Urinary bladder (tissue), 4 donors: Measurements from ENCODE around the gene FOXO3. TPM values are rescaled to one million over a fixed set of nuclear protein-coding genes. Genes with fewer than 3 reads are reported as not detected.
"Not testable (repeated sequence)": the region's sequence is repeated elsewhere in the genome, so short reads cannot be mapped to it uniquely, and the experiment has no call there.

Experiments used
- DNase-seq: peaks from one replicate; pipeline ENCODE4 v3.0.0-alpha.2; 2015; ENCODE audit errors: extremely low spot score
- H3K27ac ChIP-seq: one replicate; pipeline ENCODE4 v1.5.1; 2013; ENCODE audit warnings: low read depth, mild to moderate bottlenecking, moderate library complexity
- H3K36me3 ChIP-seq: one replicate; pipeline ENCODE4 v1.6.1; 2013; ENCODE audit warnings: mild to moderate bottlenecking, moderate library complexity; ENCODE audit not compliant: insufficient read depth
- H3K4me1 ChIP-seq: one replicate; pipeline ENCODE4 v1.6.1; 2013; ENCODE audit warnings: mild to moderate bottlenecking, moderate library complexity; ENCODE audit not compliant: insufficient read depth
- H3K4me3 ChIP-seq: one replicate; pipeline ENCODE4 v1.5.1; 2013; ENCODE audit warnings: low read depth, low read length
- WGBS: extraction: QIAGEN DNeasy Blood & Tissue Kit; methylation state at CpG from one replicate; pipeline ENCODE4 v1.1.7; 2013; 5-methylcytosine and 5-hydroxymethylcytosine counted together
- polyA plus RNA-seq: library from polyadenylated mRNA; stranded (reverse); fragments of 200-250 nt; gene quantifications from one replicate; pipeline ENCODE4 v1.2.3, GENCODE V29; 2013
- total RNA-seq: library from RNA; depleted of rRNA; stranded (reverse); fragments of >200 nt; gene quantifications from one replicate; pipeline ENCODE4 v1.2.3, GENCODE V29; 2014
- donor health status: healthy with polysubstance abuse.
- donor health status: healthy.

Gene FOXO3
- total RNA-seq, result 43.7 TPM
- 48.2 TPM for polyA plus RNA-seq

DNA sequence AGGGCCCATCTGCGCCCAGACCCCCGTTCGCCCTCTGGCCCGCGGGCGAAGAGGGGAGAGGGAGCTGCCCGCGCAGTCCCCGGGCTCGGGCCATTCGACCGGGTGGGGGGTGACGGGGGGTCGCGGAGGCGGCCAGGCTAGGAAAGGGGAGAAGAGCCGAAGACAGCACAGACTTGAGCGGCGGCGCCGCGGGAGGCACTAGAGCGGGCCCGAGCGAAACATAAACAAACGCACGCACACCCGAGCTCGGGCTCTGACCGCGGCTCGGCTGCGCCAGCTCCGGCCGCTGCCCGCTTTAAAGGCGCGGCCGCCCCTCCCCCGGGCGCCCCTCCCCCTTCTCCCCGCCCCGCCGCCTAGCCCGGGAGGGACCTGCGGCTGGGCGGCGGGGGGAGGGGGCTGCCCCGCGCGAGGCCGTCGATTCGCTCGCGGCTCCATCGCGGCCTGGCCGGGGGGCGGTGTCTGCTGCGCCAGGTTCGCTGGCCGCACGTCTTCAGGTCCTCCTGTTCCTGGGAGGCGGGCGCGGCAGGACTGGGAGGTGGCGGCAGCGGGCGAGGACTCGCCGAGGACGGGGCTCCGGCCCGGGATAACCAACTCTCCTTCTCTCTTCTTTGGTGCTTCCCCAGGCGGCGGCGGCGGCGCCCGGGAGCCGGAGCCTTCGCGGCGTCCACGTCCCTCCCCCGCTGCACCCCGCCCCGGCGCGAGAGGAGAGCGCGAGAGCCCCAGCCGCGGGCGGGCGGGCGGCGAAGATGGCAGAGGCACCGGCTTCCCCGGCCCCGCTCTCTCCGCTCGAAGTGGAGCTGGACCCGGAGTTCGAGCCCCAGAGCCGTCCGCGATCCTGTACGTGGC is at the start of gene FOXO3:
Gene FOXO3, plus strand, starts transcription at position 455 of the 846 bp plus-strand sequence. Its CDS starts 292 bp downstream, at position 747.
- under 1% methylated on average over 105 of the region's 110 CpGs for WGBS
- Histone ChIP-seq H3K36me3 (no peaks in the 10 kb centered on the region), H3K4me1 (no peaks in the 10 kb centered on the region), H3K4me3 (peak within 1 kb of the TSS; percentile 80), H3K27ac (peak within 1 kb of the TSS; percentile 100)
- no peak for DNase-seq

DNA sequence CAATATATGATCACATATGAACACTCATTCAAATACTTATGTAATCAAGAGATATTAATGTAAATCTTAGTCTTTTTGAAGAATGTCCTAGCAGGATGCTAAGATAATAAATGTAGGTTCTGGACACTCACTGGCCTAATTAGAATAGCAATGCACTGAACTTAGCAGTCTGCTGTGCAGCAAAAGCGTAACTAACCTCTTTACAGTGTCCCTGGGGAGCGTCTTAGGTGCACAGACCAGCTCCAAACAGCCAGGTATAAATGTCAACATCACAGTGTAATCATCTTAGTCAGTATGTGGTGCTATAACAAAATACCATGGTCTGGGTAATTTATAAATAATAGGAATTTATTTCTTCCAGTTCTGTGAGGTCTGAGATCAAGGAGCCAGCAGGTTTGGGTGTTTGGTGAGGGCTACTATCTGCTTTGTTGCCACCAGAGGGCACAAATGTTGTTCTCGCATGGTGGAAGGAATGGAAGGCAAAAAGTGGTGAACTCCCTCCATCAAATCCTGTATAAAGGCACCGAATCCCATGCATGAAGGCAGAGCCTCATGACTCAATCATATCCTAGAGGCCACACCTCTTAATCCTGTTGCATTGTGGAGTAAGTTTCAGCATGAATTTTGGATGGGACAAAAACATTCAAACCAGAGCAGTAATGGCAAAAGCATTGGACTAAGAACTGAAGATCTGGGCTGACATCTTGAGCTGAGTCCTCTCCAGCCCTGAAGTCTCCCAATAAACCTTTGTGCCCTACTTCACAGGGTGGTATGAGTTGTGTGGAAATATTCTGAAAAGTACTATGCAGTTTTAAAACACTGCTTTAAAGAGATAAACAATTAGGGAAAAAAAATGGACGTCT is 41.8 kb upstream of the FOXO3 start:
- Histone ChIP-seq H3K4me1 (no peaks in the 10 kb centered on the region), H3K27ac (no peak overlapping the region), H3K36me3 (no peaks in the 10 kb centered on the region), H3K4me3 (no peak overlapping the region)
- 77% methylated on average over 5 of the region's 5 CpGs for WGBS
- no peak for DNase-seq

DNA sequence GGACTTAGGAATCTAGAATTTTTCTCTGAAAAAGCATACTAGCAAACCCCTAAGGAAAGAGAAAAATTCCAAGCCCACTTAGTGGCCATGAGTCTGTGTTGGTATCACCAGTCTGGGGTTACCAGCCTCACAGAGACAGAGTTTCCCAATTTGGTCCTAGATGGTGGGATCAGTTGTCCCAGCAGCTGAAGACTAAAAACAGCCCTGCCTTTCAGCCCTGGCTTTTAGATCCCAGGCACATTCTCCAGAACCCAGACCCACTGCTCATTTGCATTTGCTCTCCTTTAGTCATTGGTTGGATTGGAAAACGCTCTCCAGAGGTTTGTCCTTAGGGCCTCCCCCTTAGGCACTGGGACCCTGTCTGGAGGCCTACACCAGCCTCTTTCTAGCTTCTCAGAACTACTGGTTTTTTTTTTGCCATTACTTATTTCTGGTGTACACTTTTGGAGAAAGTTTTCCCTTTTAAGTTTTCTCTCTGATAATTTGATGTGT is 39.1 kb upstream of the FOXO3 start:
- no peak for DNase-seq
- Histone ChIP-seq H3K27ac (no peak overlapping the region), H3K36me3 (no peaks in the 10 kb centered on the region), H3K4me3 (no peak overlapping the region), H3K4me1 (no peaks in the 10 kb centered on the region)
- WGBS, result 88% methylated on average over 1 of the region's 1 CpG

GRCh38 chr6:108523697-108524096 is 37.0 kb upstream of the FOXO3 start:
- no peaks in the 10 kb centered on the region for H3K4me1 ChIP-seq
- no peak overlapping the region for H3K4me3 ChIP-seq
- 84% methylated on average over 2 of the region's 2 CpGs for WGBS
- H3K36me3 ChIP-seq, result no peaks in the 10 kb centered on the region
- H3K27ac ChIP-seq, result no peak overlapping the region
- no peak for DNase-seq

DNA sequence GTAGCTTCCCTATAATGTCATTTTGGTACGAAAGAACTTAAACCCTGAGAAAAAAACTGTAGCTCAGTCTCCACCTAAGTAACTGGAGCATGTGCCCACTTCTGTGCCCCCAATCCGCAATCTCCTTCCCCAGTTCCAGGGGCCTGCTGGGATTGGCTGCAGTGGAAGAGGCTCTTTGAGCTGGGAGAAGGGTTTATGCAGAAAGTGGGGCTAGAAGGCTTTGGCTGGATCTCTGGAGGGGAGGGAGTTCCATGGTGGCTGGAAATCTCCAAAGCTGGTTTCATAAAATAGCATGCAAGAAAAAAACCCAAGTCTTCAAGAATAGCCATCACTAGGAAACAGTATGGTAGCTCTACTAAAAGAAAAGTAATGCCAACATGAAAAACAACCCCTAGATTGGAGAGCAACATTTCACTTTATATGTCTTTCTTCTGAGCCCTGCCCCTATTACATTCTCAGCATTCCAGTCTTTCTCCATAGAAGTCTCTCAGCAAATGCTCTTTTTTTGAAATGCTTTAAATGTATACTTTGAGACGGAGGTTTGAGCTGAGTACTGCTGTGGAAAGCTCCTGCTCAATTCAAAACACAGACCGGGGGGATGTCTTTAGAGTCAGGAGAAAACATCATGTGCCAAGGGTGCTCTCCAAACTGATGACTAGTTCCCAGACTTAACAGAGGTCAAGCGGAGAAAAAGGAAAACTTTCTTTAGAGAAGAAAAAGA is 36.0 kb upstream of the FOXO3 start:
- WGBS, result 71% methylated on average over 5 of the region's 5 CpGs
- no peak for DNase-seq
- Histone ChIP-seq H3K36me3 (no peaks in the 10 kb centered on the region), H3K27ac (no peak overlapping the region), H3K4me3 (no peak overlapping the region), H3K4me1 (no peaks in the 10 kb centered on the region)

DNA sequence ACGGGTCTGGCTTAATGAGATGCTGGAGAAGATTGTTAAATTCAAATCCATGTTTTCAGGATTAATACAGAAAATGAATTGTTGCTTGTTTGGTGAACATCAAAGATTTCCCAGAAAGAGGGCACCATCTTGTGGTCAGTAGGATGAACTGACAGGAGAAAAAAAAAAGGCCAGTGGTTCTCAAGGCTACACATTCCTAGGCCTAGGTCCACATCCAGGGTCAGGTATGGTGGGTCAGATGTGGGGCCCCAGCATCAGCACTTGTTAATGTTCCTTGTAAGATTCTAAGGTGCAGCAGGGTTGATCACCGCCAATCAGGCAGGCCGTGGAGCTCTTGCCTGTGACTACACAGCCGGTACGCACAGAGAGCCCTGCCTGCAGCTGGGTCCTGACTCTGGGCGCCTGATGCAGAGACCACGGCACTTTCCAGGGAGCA is 34.0 kb upstream of the FOXO3 start:
- WGBS, result 74% methylated on average over 7 of the region's 7 CpGs
- Histone ChIP-seq H3K4me1 (no peaks in the 10 kb centered on the region), H3K27ac (no peak overlapping the region), H3K36me3 (no peaks in the 10 kb centered on the region), H3K4me3 (no peak overlapping the region)
- no peak for DNase-seq

DNA sequence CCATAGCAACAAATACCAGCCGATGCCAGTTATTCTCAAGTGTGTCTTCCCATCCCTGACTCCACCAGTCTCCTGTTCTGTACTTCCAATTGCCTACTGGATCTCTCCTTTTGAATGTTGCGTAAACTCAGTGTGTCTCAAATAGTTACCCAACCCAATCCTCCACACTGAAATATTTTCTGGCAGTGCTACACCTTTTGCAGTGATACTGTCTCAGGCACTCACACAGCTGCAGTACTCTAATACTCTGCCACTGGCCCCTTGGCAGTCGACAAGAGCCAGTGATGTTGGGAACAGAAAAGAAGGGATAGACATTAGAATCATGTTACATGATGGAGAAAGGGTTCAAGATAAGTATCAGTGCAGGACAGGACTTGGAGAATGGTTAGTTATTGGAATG is 31.8 kb upstream of the FOXO3 start:
- 54% methylated on average over 3 of the region's 3 CpGs for WGBS
- H3K27ac ChIP-seq, result no peak overlapping the region
- no peaks in the 10 kb centered on the region for H3K36me3 ChIP-seq
- no peak overlapping the region for H3K4me3 ChIP-seq
- no peaks in the 10 kb centered on the region for H3K4me1 ChIP-seq
- no peak for DNase-seq

- WGBS, result 63% methylated on average over 1 of the region's 1 CpG
- Histone ChIP-seq H3K36me3 (no peaks in the 10 kb centered on the region), H3K27ac (no peak overlapping the region), H3K4me3 (no peak overlapping the region), H3K4me1 (no peaks in the 10 kb centered on the region)
- DNase-seq, result no peak
Observed at GRCh38 chr6:108531332-108531731, 29.4 kb upstream of the FOXO3 start.

- H3K4me1 ChIP-seq, result no peaks in the 10 kb centered on the region
- H3K27ac ChIP-seq, result no peak overlapping the region
- no peak for DNase-seq
- H3K4me3 ChIP-seq, result no peak overlapping the region
- WGBS, result 92% methylated on average over 11 of the region's 11 CpGs
- no peaks in the 10 kb centered on the region for H3K36me3 ChIP-seq
Observed at GRCh38 chr6:108535114-108535742, 25.5 kb upstream of the FOXO3 start.

GRCh38 chr6:108535920-108536535 is 24.7 kb upstream of the FOXO3 start:
- not testable (repeated sequence) for H3K36me3 ChIP-seq, DNase-seq, H3K4me1 ChIP-seq, H3K4me3 ChIP-seq, H3K27ac ChIP-seq
- WGBS, result 94% methylated on average over 4 of the region's 4 CpGs

DNA sequence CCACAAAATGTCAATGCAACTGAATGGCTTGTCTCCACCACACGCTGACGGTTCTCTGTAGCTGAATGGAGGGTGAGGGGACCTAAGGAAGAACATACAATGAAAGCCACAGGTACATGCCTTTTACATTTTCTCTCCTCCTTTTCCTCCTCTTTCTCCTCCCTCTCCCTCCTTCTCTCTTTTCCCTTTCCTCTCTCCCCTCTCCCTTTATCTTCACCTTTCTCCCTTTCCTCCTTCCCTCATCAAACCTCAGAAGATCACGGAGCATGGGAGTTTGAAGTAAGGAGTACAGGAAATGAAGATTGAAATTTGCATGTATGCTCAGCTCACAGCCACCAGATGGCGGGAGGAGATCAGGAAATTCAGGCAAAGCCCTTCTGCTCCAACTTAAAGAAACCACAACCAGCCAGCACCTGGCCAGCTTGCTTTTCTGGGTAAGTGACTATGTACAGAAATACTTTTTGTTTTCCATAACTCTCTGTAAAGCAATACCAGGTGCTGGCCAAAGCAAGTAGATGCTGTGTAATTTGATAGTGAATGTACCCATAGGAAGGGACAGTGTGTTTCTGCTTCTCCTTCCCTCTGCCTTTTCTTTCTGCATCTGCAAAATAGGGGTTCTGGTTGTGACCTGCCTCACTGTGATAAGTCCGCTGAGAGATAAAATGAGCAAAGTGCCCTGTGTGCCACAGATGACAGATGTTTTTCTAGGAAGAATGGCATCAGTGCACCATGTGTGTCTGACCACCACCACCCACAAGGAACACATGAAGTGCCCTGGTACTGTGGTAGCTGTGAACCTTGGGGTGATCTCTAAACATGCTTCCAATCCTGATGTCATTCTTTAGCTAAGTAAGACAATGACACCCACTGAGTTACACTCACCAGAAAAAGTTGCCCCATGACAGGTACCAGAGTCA is 18.6 kb upstream of the FOXO3 start:
- DNase-seq, result no peak
- WGBS, result 18% methylated on average over 5 of the region's 5 CpGs
- H3K27ac ChIP-seq, result no peak overlapping the region

More for the DNA sequence above, 18.6 kb upstream of the FOXO3 start:
- H3K36me3 ChIP-seq, result no peaks in the 10 kb centered on the region
- H3K4me3 ChIP-seq, result no peak overlapping the region
- H3K4me1 ChIP-seq, result no peaks in the 10 kb centered on the region
